K562 (cell line): ENCODE data around the gene CEACAM8.

ENCODE experiments used
- C11orf30 ChIP-seq: fragments of 450-650 bp; IDR thresholded peaks from 2 replicates; pipeline ENCODE4 v1.6.1; 2016; ENCODE audit warnings: low read depth, mild to moderate bottlenecking
- KDM1A ChIP-seq, 2 experiments: fragments of 450-650 bp; IDR thresholded peaks; 2 replicates each; pipeline ENCODE4 v1.6.1; 2016; ENCODE audit warnings: mild to moderate bottlenecking in 2 of 2
- TAF7 ChIP-seq: fragments of 450-650 bp; IDR thresholded peaks from 2 replicates; pipeline ENCODE4 v1.6.1; 2016; ENCODE audit warnings: missing genetic modification characterization, missing compliant biosample characterization
- TRIM24 ChIP-seq, 2 experiments: fragments of 450-650 bp; IDR thresholded peaks; 2 replicates each; pipeline ENCODE4 v1.6.1; 2016
- ZBTB1 ChIP-seq: sonication (generic); formaldehyde crosslinking; IDR thresholded peaks from 2 replicates; pipeline ENCODE4 v1.8.1; 2023; ENCODE audit warnings: missing genetic modification reagents, low read depth, mild to moderate bottlenecking, borderline replicate concordance
- TF ChIP-seq, protein P1 (sequence below): sonication (generic); formaldehyde crosslinking; IDR thresholded peaks from 2 replicates; pipeline ENCODE4 v1.8.1; 2023; ENCODE audit warnings: mild to moderate bottlenecking, missing genetic modification reagents
- TF ChIP-seq, protein P2 (sequence below), 3 experiments: IDR thresholded peaks in 2 of 3; conservative IDR thresholded peaks in 1 of 3; 2 replicates each; pipeline ENCODE4 v1.5.1; 2011 to 2012; ENCODE audit warnings: low read length in 3 of 3, mild to moderate bottlenecking in 3 of 3, control low read depth in 2 of 3, improper control_type of control experiment in 1 of 3, inconsistent platforms in 1 of 3, low read depth in 1 of 3, mixed read lengths in 1 of 3, moderate library complexity in 1 of 3; ENCODE audit not compliant: insufficient read depth in 2 of 3
- TF ChIP-seq, protein P3 (sequence below): conservative IDR thresholded peaks from 2 replicates; pipeline ENCODE4 v1.6.1; 2011; ENCODE audit warnings: low read depth, mild to moderate bottlenecking, low read length; ENCODE audit not compliant: control insufficient read depth

DNA sequence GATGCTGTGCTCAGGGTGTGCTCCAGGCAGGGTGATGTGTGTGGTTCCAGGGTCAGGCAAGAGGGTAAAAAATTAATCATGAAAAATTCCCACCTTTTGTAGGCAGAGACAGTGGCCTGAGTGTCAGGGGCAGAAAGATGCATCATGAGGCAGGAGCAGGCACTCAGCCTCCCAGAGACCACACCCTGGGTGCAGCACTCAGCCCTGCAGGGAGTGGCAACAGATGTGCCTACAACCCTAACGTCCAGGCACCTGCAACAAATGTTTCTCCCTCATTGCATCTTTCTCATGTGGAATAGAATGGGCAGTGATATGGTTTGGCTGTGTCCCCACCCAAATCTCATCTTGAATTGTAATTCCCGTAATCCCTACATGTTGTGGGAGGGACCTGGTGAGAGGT, 46.8 kb downstream of the CEACAM8 start:
- no peak for TF ChIP-seq KDM1A (IDR thresholded peaks at IDR 0.05)
- no peak for TF ChIP-seq TRIM24 (IDR thresholded peaks at IDR 0.05)
- no peak for TF ChIP-seq ZBTB1 (CRISPR knock-in tag)
- TF ChIP-seq, protein P1, sequence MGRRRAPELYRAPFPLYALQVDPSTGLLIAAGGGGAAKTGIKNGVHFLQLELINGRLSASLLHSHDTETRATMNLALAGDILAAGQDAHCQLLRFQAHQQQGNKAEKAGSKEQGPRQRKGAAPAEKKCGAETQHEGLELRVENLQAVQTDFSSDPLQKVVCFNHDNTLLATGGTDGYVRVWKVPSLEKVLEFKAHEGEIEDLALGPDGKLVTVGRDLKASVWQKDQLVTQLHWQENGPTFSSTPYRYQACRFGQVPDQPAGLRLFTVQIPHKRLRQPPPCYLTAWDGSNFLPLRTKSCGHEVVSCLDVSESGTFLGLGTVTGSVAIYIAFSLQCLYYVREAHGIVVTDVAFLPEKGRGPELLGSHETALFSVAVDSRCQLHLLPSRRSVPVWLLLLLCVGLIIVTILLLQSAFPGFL (CRISPR knock-in tag), result no peak
- TF ChIP-seq, protein P2, sequence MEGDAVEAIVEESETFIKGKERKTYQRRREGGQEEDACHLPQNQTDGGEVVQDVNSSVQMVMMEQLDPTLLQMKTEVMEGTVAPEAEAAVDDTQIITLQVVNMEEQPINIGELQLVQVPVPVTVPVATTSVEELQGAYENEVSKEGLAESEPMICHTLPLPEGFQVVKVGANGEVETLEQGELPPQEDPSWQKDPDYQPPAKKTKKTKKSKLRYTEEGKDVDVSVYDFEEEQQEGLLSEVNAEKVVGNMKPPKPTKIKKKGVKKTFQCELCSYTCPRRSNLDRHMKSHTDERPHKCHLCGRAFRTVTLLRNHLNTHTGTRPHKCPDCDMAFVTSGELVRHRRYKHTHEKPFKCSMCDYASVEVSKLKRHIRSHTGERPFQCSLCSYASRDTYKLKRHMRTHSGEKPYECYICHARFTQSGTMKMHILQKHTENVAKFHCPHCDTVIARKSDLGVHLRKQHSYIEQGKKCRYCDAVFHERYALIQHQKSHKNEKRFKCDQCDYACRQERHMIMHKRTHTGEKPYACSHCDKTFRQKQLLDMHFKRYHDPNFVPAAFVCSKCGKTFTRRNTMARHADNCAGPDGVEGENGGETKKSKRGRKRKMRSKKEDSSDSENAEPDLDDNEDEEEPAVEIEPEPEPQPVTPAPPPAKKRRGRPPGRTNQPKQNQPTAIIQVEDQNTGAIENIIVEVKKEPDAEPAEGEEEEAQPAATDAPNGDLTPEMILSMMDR (IDR thresholded peaks at IDR 0.05 in 2 of 3, conservative IDR thresholded peaks at IDR 0.05 in 1 of 3; ENCODE audit: insufficient read depth in 2 of 3, low read depth in 1 of 3, low read length in 3 of 3), result no peak
- TF ChIP-seq, protein P3, sequence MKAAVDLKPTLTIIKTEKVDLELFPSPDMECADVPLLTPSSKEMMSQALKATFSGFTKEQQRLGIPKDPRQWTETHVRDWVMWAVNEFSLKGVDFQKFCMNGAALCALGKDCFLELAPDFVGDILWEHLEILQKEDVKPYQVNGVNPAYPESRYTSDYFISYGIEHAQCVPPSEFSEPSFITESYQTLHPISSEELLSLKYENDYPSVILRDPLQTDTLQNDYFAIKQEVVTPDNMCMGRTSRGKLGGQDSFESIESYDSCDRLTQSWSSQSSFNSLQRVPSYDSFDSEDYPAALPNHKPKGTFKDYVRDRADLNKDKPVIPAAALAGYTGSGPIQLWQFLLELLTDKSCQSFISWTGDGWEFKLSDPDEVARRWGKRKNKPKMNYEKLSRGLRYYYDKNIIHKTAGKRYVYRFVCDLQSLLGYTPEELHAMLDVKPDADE, result no peak
- TF ChIP-seq TAF7 (tag), result no peak
- no peak for TF ChIP-seq C11orf30
